ENCODE measurements around the gene HPSE2.

- TF ChIP-seq POLR2AphosphoS5 (IDR thresholded peaks at IDR 0.05; ENCODE audit: borderline replicate concordance, low read depth, low read length) = no peak
- no peak for TF ChIP-seq EZH2 (IDR thresholded peaks at IDR 0.05)
Measured at GRCh38 chr10:99236627-99237309, 1.1 kb upstream of the HPSE2 start.
